Nephron (organoid): ENCODE data around the gene C16orf74.

ENCODE experiments used
- H3K27ac Mint-ChIP-seq, 3 experiments: 2 replicates each; pipeline ENCODE4 v1.8.0; 2020; ENCODE audit warnings: mixed read lengths in 3 of 3, mild to moderate bottlenecking in 2 of 3, moderate library complexity in 1 of 3
- H3K27me3 Mint-ChIP-seq: 2 replicates; pipeline ENCODE4 v1.8.0; 2021; ENCODE audit warnings: low read depth, mild to moderate bottlenecking, moderate library complexity, mixed read lengths
- H3K36me3 Mint-ChIP-seq: 2 replicates; pipeline ENCODE4 v1.8.0; 2020; ENCODE audit warnings: low read depth, mixed read lengths
- H3K4me1 Mint-ChIP-seq: 2 replicates; pipeline ENCODE4 v1.8.0; 2020; ENCODE audit warnings: mixed read lengths
- H3K4me3 Mint-ChIP-seq, 3 experiments: 2 replicates each; pipeline ENCODE4 v1.8.0; 2020; ENCODE audit warnings: mild to moderate bottlenecking in 3 of 3, mixed read lengths in 3 of 3, moderate library complexity in 2 of 3
- H3K9me3 Mint-ChIP-seq: 2 replicates; pipeline ENCODE4 v1.8.0; 2020; ENCODE audit warnings: mixed read lengths
- TF ChIP-seq, protein P1 (sequence below), 3 experiments: fragments of 200-600 bp; sonication (generic); IDR thresholded peaks; one replicate each; pipeline ENCODE4 v1.5.0; 2021; ENCODE audit warnings: antibody characterized with exemption in 3 of 3; ENCODE audit not compliant: unreplicated experiment in 3 of 3

Gene C16orf74

GRCh38 chr16:85724126-85724879 is 26.6 kb downstream of the C16orf74 start:
- H3K27me3 Mint-ChIP-seq = peaks cover 25% of the 10 kb centered on the region
- TF ChIP-seq, protein P1, sequence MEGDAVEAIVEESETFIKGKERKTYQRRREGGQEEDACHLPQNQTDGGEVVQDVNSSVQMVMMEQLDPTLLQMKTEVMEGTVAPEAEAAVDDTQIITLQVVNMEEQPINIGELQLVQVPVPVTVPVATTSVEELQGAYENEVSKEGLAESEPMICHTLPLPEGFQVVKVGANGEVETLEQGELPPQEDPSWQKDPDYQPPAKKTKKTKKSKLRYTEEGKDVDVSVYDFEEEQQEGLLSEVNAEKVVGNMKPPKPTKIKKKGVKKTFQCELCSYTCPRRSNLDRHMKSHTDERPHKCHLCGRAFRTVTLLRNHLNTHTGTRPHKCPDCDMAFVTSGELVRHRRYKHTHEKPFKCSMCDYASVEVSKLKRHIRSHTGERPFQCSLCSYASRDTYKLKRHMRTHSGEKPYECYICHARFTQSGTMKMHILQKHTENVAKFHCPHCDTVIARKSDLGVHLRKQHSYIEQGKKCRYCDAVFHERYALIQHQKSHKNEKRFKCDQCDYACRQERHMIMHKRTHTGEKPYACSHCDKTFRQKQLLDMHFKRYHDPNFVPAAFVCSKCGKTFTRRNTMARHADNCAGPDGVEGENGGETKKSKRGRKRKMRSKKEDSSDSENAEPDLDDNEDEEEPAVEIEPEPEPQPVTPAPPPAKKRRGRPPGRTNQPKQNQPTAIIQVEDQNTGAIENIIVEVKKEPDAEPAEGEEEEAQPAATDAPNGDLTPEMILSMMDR (IDR thresholded peaks at IDR 0.05; ENCODE audit: unreplicated experiment in 3 of 3) = no peak
- no peak overlapping the region for H3K4me3 Mint-ChIP-seq
- H3K4me1 Mint-ChIP-seq = peaks cover under 1% of the 10 kb centered on the region
- no peaks in the 10 kb centered on the region for H3K9me3 Mint-ChIP-seq
- no peak overlapping the region for H3K27ac Mint-ChIP-seq
- H3K36me3 Mint-ChIP-seq = no peaks in the 10 kb centered on the region

DNA sequence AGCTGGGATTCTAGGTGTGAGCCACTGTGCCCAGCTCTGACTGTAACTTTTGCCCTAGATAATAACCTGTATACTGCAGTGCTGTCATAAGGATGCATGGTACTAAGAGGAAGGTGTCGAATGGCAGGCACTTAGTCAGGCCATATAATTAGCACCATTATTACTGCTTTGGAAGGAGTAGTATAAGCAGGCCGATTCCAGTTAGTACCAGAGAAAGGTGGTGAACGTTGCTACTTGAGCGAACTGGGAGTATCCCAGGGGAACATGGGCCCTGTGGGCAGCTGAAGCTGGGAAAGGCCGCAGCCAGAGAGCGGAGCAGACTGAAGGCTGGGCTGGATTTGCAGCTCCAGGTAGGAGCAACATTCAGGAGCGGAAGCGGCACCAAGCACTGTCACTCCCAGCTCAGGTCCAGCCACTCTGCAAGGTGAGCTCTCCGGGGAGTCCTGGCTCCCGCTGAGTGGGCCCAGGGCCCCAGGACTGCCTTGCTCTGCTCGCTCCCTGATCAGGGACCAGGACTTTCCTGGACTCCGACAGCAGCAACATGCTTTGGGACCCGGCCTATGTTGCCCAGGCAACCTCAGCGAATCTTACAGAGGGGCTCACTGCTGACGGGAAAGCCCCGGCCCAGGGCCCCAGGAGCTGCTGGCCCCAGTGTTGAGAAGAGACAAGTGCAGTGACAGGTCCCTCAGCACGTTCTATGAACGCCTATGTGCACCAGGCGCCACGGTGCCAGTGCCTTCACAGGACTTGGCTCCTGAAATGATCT is 28.6 kb downstream of the C16orf74 start:
- Mint-ChIP-seq H3K27ac (peak overlapping the region in 1 of 3 experiments; percentile 72), H3K4me3 (no peak overlapping the region), H3K9me3 (no peaks in the 10 kb centered on the region), H3K4me1 (peaks cover 5% of the 10 kb centered on the region), H3K36me3 (no peaks in the 10 kb centered on the region), H3K27me3 (peaks cover 30% of the 10 kb centered on the region)
- TF ChIP-seq, protein P1 (IDR thresholded peaks at IDR 0.05; ENCODE audit: unreplicated experiment in 3 of 3) = no peak

GRCh38 chr16:85720302-85720637 is 30.6 kb downstream of the C16orf74 start:
- peaks cover 23% of the 10 kb centered on the region for H3K27me3 Mint-ChIP-seq
- no peak overlapping the region for H3K27ac Mint-ChIP-seq
- peaks cover 15% of the 10 kb centered on the region for H3K4me1 Mint-ChIP-seq
- H3K9me3 Mint-ChIP-seq = no peaks in the 10 kb centered on the region
- H3K36me3 Mint-ChIP-seq = no peaks in the 10 kb centered on the region
- TF ChIP-seq, protein P1 (IDR thresholded peaks at IDR 0.05; ENCODE audit: unreplicated experiment in 3 of 3) = no peak
- H3K4me3 Mint-ChIP-seq = no peak overlapping the region

- no peak overlapping the region for H3K27ac Mint-ChIP-seq
- TF ChIP-seq, protein P1 (IDR thresholded peaks at IDR 0.05; ENCODE audit: unreplicated experiment in 3 of 3) = no peak
- H3K9me3 Mint-ChIP-seq = no peaks in the 10 kb centered on the region
- H3K4me1 Mint-ChIP-seq = peaks cover 19% of the 10 kb centered on the region
- no peak overlapping the region for H3K4me3 Mint-ChIP-seq
- H3K36me3 Mint-ChIP-seq = no peaks in the 10 kb centered on the region
- peaks cover 28% of the 10 kb centered on the region for H3K27me3 Mint-ChIP-seq
Measured at GRCh38 chr16:85719605-85720301, 31.1 kb downstream of the C16orf74 start.

DNA sequence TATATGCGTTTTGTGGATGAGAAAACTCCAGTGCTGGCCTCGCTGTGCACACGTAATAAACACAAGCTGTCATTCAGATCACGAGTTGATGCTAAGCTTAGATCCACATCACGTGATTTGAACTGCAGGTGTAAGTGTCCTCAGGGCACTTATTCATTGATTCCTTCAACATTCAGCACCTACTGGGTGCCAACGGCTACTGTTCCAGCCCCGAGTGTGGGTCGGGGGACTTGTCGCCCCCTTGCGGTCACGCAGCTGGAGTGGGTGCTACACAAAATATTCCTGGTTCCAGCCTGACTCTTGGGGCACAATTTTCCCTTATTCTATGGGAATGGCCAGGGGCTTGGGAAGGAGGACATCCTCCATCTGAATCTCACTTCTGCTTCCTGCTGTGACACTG is 32.2 kb downstream of the C16orf74 start:
- TF ChIP-seq, protein P1 (IDR thresholded peaks at IDR 0.05; ENCODE audit: unreplicated experiment in 3 of 3) = peak; percentile 45 to 52 (median 46)

More for the DNA sequence above, 32.2 kb downstream of the C16orf74 start:
- H3K4me1 Mint-ChIP-seq = peaks cover 19% of the 10 kb centered on the region
- peaks cover 21% of the 10 kb centered on the region for H3K27me3 Mint-ChIP-seq
- peak overlapping the region in 1 of 3 experiments; percentile 68 for H3K27ac Mint-ChIP-seq
- H3K9me3 Mint-ChIP-seq = no peaks in the 10 kb centered on the region
- no peaks in the 10 kb centered on the region for H3K36me3 Mint-ChIP-seq
- no peak overlapping the region for H3K4me3 Mint-ChIP-seq
